ENCODE results near the gene PCP2.

DNA sequence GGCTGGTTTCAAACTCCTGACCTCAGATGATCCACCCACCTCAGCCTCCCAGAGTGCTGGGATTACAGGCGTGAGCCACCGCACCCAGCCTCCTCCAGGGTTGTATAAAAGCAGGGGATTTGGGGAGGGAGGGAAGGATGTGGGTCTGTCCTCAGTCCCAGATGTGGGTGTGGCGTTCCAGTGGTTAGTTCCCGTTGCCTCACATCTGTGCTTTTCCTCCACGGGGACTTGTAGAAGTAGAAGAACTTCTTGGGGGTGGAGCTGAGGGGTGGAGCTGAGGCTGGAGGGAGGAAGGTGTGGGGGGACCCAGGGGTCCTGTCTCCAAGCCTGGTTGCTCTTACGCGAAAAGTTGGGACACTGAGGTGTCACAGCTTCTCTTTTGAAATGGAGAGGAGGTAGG lies 42.9 kb upstream of the PCP2 start:
- TF ChIP-seq, protein P1, sequence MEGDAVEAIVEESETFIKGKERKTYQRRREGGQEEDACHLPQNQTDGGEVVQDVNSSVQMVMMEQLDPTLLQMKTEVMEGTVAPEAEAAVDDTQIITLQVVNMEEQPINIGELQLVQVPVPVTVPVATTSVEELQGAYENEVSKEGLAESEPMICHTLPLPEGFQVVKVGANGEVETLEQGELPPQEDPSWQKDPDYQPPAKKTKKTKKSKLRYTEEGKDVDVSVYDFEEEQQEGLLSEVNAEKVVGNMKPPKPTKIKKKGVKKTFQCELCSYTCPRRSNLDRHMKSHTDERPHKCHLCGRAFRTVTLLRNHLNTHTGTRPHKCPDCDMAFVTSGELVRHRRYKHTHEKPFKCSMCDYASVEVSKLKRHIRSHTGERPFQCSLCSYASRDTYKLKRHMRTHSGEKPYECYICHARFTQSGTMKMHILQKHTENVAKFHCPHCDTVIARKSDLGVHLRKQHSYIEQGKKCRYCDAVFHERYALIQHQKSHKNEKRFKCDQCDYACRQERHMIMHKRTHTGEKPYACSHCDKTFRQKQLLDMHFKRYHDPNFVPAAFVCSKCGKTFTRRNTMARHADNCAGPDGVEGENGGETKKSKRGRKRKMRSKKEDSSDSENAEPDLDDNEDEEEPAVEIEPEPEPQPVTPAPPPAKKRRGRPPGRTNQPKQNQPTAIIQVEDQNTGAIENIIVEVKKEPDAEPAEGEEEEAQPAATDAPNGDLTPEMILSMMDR (IDR thresholded peaks at IDR 0.05) = no peak
- TF ChIP-seq POLR2AphosphoS5 (IDR thresholded peaks at IDR 0.05; ENCODE audit: low read depth, low read length) = no peak
- TF ChIP-seq, protein P2, sequence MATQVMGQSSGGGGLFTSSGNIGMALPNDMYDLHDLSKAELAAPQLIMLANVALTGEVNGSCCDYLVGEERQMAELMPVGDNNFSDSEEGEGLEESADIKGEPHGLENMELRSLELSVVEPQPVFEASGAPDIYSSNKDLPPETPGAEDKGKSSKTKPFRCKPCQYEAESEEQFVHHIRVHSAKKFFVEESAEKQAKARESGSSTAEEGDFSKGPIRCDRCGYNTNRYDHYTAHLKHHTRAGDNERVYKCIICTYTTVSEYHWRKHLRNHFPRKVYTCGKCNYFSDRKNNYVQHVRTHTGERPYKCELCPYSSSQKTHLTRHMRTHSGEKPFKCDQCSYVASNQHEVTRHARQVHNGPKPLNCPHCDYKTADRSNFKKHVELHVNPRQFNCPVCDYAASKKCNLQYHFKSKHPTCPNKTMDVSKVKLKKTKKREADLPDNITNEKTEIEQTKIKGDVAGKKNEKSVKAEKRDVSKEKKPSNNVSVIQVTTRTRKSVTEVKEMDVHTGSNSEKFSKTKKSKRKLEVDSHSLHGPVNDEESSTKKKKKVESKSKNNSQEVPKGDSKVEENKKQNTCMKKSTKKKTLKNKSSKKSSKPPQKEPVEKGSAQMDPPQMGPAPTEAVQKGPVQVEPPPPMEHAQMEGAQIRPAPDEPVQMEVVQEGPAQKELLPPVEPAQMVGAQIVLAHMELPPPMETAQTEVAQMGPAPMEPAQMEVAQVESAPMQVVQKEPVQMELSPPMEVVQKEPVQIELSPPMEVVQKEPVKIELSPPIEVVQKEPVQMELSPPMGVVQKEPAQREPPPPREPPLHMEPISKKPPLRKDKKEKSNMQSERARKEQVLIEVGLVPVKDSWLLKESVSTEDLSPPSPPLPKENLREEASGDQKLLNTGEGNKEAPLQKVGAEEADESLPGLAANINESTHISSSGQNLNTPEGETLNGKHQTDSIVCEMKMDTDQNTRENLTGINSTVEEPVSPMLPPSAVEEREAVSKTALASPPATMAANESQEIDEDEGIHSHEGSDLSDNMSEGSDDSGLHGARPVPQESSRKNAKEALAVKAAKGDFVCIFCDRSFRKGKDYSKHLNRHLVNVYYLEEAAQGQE (IDR thresholded peaks at IDR 0.05; ENCODE audit: insufficient read depth in 1 of 2, low read depth in 2 of 2, low read length in 1 of 2) = no peak
